GM20000 (cell line): ENCODE measurements around the gene RNH1.
"Not testable (repeated sequence)": the region's sequence is repeated elsewhere in the genome, so short reads cannot be mapped to it uniquely, and the experiment has no call there.

ENCODE experiments used
- DNase-seq: peaks from one replicate; pipeline ENCODE4 v3.0.0; 2012; ENCODE audit warnings: low spot score
- TF ChIP-seq, protein P1 (sequence below): IDR thresholded peaks from 2 replicates; pipeline ENCODE4 v1.5.1; 2012; ENCODE audit warnings: mild to moderate bottlenecking, control low read depth; ENCODE audit errors: extremely low read depth, missing control alignments

RNH1 gene

DNA sequence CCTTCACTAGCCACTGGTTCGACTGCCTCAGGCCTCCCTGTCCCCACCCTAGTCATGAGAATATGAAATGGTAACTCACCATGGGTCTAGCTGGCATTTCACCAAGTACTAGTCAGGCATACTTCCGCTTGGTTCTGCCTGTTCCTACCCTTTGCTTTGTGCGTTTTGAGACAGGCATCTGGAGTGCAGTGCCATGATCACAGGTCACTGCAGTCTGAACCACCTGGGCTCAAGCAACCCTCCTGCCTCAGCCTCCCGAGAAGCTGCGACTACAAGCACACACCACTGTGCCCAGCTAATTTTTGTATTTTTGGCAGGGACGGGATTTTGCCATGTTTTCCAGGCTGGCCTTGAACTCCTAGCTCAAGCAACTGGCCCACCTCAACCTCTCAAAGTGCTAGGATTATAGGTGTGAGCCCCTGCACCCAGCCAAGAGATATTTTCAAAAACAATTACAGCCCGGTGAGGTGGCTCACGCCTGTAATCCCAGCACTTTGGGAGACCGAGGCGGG lies 14.2 kb upstream of the RNH1 start:
- no peak for DNase-seq
- TF ChIP-seq, protein P1, sequence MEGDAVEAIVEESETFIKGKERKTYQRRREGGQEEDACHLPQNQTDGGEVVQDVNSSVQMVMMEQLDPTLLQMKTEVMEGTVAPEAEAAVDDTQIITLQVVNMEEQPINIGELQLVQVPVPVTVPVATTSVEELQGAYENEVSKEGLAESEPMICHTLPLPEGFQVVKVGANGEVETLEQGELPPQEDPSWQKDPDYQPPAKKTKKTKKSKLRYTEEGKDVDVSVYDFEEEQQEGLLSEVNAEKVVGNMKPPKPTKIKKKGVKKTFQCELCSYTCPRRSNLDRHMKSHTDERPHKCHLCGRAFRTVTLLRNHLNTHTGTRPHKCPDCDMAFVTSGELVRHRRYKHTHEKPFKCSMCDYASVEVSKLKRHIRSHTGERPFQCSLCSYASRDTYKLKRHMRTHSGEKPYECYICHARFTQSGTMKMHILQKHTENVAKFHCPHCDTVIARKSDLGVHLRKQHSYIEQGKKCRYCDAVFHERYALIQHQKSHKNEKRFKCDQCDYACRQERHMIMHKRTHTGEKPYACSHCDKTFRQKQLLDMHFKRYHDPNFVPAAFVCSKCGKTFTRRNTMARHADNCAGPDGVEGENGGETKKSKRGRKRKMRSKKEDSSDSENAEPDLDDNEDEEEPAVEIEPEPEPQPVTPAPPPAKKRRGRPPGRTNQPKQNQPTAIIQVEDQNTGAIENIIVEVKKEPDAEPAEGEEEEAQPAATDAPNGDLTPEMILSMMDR = no peak

GRCh38 chr11:520428-521176 lies 13.6 kb upstream of the RNH1 start:
- TF ChIP-seq, protein P1 = no peak
- DNase-seq = no peak

DNA sequence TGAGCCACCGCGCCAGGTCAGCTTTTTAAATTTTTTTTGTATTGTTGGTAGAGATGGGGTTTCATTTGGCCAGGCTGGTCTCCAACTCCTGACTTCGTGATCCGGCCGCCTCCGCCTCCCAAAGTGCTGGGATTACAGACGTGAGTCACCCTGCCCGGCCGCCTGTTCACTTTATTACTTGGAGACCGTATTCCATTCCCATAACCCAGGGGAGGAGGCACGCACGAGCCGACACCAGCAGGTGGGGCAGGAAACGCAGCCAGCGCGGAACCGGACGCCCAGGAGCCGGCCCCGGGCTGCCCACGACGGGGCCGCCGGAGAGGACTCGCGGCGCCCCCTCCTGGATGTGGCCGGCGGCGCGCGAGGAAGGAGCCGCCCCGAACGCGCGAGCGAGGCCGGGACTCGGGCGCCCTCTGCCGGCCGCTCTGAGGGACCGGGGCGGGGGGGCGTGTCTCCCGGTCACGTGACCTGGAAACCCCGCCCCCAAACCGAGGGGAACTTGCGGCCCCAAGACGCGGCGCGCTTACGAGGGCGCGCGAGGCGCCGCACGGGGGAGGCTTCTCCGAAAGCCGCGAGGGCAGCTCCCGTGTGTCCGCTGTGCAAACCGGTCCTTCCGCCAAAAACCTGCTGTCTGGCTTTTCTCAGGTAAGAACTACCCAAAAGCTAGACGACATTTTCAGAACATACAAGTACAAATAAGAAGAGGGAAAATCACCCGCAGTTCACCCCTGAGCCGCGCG lies 11.6 kb upstream of the RNH1 start:
- TF ChIP-seq, protein P1 = peak; percentile 98
- DNase-seq = peak; percentile 97

DNA sequence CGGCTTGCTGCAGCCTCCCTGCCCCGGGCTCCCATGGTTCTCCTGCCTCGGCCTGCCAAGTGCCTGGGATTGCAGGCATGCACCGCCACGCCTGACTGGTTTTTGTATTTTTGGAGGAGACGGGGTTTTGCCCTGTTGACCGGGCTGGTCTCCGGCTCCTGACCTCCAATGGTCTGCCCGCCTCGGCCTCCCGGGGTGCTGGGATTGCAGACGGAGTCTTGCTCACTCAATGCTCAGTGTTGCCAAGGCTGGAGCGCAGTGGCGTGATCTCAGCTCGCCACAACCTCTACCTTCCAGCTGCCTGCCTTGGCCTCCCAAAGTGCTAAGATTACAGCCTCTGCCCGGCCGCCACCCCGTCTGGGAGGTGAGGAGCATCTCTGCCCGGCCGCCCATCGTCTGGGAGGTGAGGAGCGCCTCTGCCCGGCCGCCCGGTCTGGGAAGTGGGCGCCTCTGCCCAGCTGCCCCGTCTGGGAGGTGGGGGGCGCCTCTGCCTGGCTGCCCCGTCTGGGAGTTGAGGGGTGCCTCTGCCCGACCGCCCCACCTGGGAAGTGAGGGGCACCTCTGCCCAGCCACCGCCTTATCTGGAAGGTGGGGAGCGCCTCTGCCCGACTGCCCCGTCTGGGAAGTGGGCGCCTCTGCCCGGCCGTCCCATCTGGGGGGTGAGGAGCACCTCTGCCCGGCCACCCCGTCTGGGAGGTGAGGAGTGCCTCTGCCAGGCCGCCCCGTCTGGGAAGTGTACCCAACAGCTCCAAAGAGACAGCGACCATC lies 10.1 kb upstream of the RNH1 start:
- DNase-seq = not testable (repeated sequence)

DNA sequence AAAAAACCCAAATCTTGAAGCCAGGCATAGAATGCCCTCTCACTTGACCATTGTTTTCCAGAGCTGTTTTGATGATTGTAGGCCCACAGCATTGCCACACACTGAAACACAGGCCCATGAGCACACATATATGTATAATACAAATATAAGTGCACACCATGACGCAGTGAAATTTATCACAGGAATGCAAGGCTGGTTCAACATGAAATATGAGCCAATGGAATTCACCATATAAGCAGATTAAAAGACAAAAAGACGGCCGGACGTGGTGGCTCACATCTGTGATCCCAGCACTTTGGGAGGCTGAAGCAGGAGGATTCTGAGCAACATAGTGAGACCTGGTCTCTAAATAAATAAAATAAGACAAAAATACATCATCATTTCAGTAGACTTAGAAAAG lies 9.4 kb upstream of the RNH1 start:
- DNase-seq = no peak
- TF ChIP-seq, protein P1 = no peak

DNA sequence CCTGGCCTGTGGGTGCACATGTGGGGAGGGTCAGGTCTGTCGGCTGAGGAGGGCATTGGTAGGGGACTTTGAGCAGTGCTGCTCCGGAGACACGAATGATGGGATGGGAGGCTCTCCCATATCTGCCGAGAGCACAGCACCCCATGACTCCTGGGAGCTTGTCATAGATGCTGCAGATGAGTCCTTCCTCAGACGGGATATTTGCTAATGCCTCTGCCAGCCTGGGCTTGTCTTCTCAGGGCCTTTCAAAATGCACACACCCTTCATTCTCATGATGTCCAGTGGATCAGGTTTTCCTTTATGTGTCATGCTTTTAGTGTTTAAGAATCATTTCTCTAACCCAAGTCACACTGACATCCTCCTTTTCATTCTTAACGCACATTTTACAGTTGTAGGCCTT lies 8.1 kb upstream of the RNH1 start:
- DNase-seq = no peak
- TF ChIP-seq, protein P1 = no peak

GRCh38 chr11:514606-515005 lies 7.6 kb upstream of the RNH1 start:
- TF ChIP-seq, protein P1 = no peak
- DNase-seq = no peak
